ENCODE measurements around the gene TIMM23B.
A peak's percentile ranks its signal among the peaks of the same experiment; 100 is the strongest.
"Not testable (repeated sequence)": the region's sequence is repeated elsewhere in the genome, so short reads cannot be mapped to it uniquely, and the experiment has no call there.

The TIMM23B gene

DNA sequence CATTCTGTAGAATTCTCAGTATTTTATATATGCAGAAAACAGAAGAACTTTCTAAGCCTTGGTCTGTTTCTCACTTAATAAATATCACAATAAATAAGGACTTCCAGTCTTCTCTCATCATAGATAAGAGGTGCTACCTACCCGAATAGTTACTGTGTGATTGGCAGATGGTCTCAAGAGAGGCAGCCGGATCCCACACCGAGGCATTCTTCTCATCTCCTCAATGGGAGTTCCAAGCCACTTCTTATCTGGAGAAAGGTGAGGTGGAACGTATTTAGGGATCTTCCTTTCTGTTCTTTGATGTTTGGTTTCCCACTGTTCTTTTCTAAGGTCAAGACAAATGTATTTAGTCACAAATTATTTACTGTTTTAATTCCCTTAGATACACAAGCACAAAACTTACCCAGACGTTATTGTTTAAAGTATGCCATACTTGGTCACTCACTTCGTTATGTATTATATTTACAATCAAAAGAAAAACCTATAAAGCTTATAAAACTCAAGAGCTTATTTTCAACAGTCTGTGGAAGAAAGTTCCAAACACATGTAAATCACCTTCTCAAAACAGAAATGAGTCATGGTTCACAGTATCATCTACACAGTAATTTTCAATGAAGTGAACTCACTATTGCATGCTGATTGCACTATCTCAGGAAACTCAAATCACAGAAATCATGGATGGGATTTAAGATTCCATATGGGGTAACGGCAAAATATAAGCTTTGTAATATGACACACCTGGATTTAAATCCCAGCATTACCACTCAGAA lies 9.7 kb upstream of the TIMM23B start:
- not testable (repeated sequence) for H3K27ac ChIP-seq (ENCODE audit: low read depth, low read length); H3K4me1 ChIP-seq (ENCODE audit: control insufficient read depth, insufficient read depth, low read length)

DNA sequence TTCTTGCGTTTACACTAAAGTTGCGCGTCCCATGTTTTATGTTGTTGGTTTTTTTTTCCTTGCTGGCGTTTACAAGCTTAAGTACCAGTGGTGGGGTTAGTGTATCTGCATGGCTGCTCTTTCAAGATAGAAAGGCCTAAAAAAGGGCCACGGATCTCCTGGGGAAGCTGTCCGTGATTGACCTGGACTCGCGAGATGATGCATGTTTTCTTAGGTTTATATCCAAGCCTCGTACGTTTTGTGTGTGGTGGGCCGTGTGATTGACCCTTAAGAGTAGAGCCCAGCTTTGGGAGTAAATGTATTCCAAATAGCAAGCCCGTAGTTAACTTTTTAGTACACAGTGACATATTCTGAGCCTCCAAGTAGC lies 469 bp downstream of the TIMM23B start:
- Histone ChIP-seq H3K9ac (ENCODE audit: low read depth, low read length) (peak overlapping the region; percentile 87), H3K4me3 (ENCODE audit: low read depth, low read length) (peak overlapping the region; percentile 94), H3K27ac (ENCODE audit: low read depth, low read length) (peak overlapping the region; percentile 85)
- H3K27me3 ChIP-seq (ENCODE audit: control insufficient read depth, insufficient read depth, low read length); H3K36me3 ChIP-seq (ENCODE audit: control insufficient read depth, insufficient read depth, low read length); H3K4me1 ChIP-seq (ENCODE audit: control insufficient read depth, insufficient read depth, low read length); H3K9me3 ChIP-seq (ENCODE audit: control insufficient read depth, insufficient read depth, low read length): not testable (repeated sequence)

More for the DNA sequence above, 9.7 kb upstream of the TIMM23B start:
- not testable (repeated sequence) for H3K4me3 ChIP-seq (ENCODE audit: low read depth, low read length); H3K9me3 ChIP-seq (ENCODE audit: control insufficient read depth, insufficient read depth, low read length); H3K27me3 ChIP-seq (ENCODE audit: control insufficient read depth, insufficient read depth, low read length); H3K9ac ChIP-seq (ENCODE audit: low read depth, low read length)
- peaks cover 11% of the 10 kb centered on the region for H3K36me3 ChIP-seq (ENCODE audit: control insufficient read depth, insufficient read depth, low read length)

DNA sequence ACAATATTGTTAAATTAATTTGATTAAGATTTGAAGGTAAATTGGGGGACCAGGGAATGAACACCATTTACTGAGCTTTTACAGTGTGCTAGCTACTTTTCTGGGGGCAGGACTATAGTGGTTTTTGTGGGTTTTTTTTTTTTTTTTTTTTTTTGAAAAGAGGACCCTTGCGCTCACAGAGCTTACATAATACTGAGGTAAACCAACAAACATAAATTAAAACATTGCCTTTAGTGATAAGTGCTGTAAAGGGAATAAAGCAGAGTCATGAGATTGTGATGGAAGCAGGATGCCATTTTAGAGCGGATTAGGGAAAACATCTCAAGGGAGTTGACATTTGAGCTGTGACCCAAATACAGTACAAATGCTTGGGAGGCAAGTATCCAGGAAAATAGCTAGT lies 1.8 kb downstream of the TIMM23B start:
- not testable (repeated sequence) for H3K36me3 ChIP-seq (ENCODE audit: control insufficient read depth, insufficient read depth, low read length); H3K4me3 ChIP-seq (ENCODE audit: low read depth, low read length); H3K4me1 ChIP-seq (ENCODE audit: control insufficient read depth, insufficient read depth, low read length); H3K27ac ChIP-seq (ENCODE audit: low read depth, low read length); H3K9me3 ChIP-seq (ENCODE audit: control insufficient read depth, insufficient read depth, low read length); H3K9ac ChIP-seq (ENCODE audit: low read depth, low read length); H3K27me3 ChIP-seq (ENCODE audit: control insufficient read depth, insufficient read depth, low read length)

DNA sequence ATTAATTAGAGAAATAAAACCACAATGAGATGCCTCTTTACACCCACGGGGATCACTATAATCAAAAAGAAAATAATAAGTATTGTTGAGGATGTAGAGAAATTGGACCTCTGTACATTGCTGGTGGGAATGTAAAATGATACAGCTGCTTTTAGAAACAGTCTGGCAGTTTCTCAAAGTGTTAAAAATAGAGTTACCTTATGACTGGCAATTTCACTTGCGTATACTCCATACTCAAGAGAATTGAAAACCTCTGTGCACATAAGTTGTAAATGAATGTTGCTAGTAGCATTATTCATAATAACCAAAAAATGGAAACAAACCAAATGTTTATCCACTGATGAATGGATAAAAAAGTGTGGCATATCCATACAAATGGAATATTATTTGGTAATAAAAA lies 6.3 kb downstream of the TIMM23B start:
- H3K27ac ChIP-seq (ENCODE audit: low read depth, low read length); H3K4me1 ChIP-seq (ENCODE audit: control insufficient read depth, insufficient read depth, low read length); H3K4me3 ChIP-seq (ENCODE audit: low read depth, low read length); H3K27me3 ChIP-seq (ENCODE audit: control insufficient read depth, insufficient read depth, low read length); H3K9me3 ChIP-seq (ENCODE audit: control insufficient read depth, insufficient read depth, low read length); H3K9ac ChIP-seq (ENCODE audit: low read depth, low read length): not testable (repeated sequence)
- peaks cover 11% of the 10 kb centered on the region for H3K36me3 ChIP-seq (ENCODE audit: control insufficient read depth, insufficient read depth, low read length)

DNA sequence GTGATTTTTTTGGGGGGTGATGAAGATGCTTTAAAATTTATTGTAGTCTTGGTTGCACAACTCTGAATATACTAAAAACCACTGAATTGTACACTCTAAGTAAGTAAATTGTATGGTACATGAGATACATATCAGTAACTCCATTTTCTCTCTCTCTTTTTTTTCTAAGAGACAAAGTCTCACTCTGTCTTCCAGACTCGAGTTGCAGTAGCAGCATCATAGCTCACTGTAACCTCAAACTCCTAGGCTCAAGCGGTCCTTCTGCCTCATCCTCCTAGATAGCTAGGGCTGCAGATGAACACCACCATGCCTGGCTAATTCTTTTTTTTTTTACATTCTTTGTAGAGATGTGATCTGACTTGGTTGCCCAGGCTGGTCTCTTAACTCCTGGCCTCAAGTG lies 6.9 kb downstream of the TIMM23B start:
- not testable (repeated sequence) for H3K4me3 ChIP-seq (ENCODE audit: low read depth, low read length); H3K27ac ChIP-seq (ENCODE audit: low read depth, low read length); H3K27me3 ChIP-seq (ENCODE audit: control insufficient read depth, insufficient read depth, low read length); H3K4me1 ChIP-seq (ENCODE audit: control insufficient read depth, insufficient read depth, low read length); H3K9me3 ChIP-seq (ENCODE audit: control insufficient read depth, insufficient read depth, low read length); H3K9ac ChIP-seq (ENCODE audit: low read depth, low read length)
- H3K36me3 ChIP-seq (ENCODE audit: control insufficient read depth, insufficient read depth, low read length): peaks cover 12% of the 10 kb centered on the region

DNA sequence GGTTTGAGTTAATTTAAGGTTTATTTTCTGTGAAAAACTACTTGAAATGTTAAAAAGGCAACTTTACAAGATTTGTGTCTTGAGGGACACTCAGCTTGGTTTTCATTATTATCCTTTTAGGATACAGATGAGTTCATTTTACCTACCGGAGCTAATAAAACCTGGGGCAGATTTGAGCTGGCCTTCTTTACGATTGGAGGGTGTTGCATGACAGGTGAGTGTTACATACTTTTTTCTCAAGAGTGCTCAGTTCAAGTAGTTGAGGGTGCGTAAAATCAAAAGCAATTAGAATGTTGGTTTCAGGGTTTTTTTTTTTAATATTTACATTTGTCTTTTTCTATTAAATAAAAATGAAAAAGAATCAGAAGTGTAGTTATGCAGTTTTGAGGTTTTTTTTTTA lies 10.2 kb downstream of the TIMM23B start:
- H3K27me3 ChIP-seq (ENCODE audit: control insufficient read depth, insufficient read depth, low read length); H3K4me1 ChIP-seq (ENCODE audit: control insufficient read depth, insufficient read depth, low read length); H3K27ac ChIP-seq (ENCODE audit: low read depth, low read length); H3K9ac ChIP-seq (ENCODE audit: low read depth, low read length); H3K4me3 ChIP-seq (ENCODE audit: low read depth, low read length); H3K9me3 ChIP-seq (ENCODE audit: control insufficient read depth, insufficient read depth, low read length): not testable (repeated sequence)
- peaks cover 24% of the 10 kb centered on the region for H3K36me3 ChIP-seq (ENCODE audit: control insufficient read depth, insufficient read depth, low read length)

DNA sequence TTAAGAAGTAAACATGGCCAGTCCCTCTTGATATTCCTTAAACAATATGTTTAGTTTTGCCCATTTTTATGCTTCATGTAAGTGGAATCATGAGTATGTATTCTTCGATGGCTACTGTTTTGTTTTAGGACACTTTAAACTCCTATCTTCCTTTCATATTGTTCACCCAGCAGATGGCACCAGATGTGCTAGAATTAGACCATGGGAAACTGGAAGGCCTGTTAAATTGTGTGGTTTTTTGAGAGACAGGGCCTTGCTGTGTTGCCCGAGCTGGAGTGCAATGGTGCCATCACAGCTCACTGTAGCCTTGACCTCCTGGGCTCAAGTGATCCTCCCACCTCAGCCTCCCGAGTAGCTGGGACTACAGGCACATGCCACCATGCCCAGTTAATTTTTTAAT lies 11.3 kb downstream of the TIMM23B start:
- peaks cover 31% of the 10 kb centered on the region for H3K36me3 ChIP-seq (ENCODE audit: control insufficient read depth, insufficient read depth, low read length)
- not testable (repeated sequence) for H3K4me1 ChIP-seq (ENCODE audit: control insufficient read depth, insufficient read depth, low read length); H3K9me3 ChIP-seq (ENCODE audit: control insufficient read depth, insufficient read depth, low read length); H3K9ac ChIP-seq (ENCODE audit: low read depth, low read length); H3K27me3 ChIP-seq (ENCODE audit: control insufficient read depth, insufficient read depth, low read length); H3K27ac ChIP-seq (ENCODE audit: low read depth, low read length); H3K4me3 ChIP-seq (ENCODE audit: low read depth, low read length)

DNA sequence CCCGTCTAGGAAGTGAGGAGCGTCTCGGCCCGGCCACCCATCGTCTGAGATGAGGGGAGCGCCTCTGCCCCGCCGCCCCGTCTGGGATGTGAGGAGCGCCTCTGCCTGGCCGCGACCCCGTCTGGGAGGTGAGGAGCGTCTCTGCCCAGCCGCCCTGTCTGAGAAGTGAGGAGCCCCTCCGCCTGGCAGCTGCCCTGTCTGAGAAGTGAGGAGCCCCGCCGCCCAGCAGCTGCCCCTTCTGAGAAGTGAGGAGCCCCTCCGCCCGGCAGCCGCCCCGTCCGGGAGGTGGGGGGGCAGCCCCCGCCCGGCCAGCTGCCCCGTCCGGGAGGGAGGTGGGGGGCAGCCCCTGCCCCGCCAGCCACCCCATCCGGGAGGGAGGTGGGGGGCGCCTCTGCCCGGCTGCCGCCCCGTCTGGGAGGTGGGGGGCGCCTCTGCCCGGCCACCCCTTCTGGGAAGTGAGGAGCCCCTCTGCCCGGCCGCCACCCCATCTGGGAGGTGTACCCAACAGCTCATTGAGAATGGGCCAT lies 28.5 kb downstream of the TIMM23B start:
- H3K9ac ChIP-seq (ENCODE audit: low read depth, low read length); H3K27ac ChIP-seq (ENCODE audit: low read depth, low read length); H3K4me3 ChIP-seq (ENCODE audit: low read depth, low read length); H3K27me3 ChIP-seq (ENCODE audit: control insufficient read depth, insufficient read depth, low read length); H3K9me3 ChIP-seq (ENCODE audit: control insufficient read depth, insufficient read depth, low read length); H3K4me1 ChIP-seq (ENCODE audit: control insufficient read depth, insufficient read depth, low read length); H3K36me3 ChIP-seq (ENCODE audit: control insufficient read depth, insufficient read depth, low read length): not testable (repeated sequence)

DNA sequence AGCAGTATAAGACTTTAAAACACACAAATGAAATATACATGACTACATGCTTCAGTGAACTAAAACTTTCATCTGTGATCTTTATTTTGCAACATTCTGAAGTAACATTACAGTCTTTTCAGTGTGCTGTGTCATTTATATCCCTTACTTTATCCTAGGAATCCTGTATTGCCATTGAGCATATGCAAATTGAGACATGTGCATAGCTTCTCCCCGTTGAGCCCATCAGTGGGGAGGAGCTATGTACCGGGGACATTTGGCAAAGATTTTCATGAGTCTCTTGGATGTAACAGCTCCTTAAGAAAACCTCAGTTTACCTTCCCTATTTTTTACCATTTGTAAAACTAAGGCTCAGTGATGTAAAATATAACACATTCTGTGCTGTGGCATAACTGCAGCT lies 29.6 kb downstream of the TIMM23B start:
- H3K27me3 ChIP-seq (ENCODE audit: control insufficient read depth, insufficient read depth, low read length); H3K9ac ChIP-seq (ENCODE audit: low read depth, low read length); H3K4me1 ChIP-seq (ENCODE audit: control insufficient read depth, insufficient read depth, low read length); H3K27ac ChIP-seq (ENCODE audit: low read depth, low read length); H3K9me3 ChIP-seq (ENCODE audit: control insufficient read depth, insufficient read depth, low read length); H3K4me3 ChIP-seq (ENCODE audit: low read depth, low read length); H3K36me3 ChIP-seq (ENCODE audit: control insufficient read depth, insufficient read depth, low read length): not testable (repeated sequence)

DNA sequence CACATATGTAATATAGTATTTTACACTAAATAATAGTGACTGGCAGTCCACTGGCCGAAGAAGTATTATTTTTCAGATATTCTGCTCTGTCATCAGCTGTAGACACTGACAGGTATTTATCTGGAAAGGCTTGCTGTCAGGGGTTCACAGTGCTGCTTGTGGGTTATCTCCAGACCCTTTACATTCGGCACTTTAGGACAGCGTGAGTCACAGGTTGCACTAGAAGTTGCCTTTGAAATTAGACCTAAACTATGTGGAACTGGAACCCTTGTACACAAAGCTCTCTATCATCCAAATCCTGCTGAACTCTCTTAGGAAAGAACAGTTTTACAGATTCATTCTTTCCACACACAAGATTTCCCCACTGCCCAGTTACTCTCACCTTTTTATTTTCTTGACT lies 30.2 kb downstream of the TIMM23B start:
- not testable (repeated sequence) for H3K36me3 ChIP-seq (ENCODE audit: control insufficient read depth, insufficient read depth, low read length); H3K9me3 ChIP-seq (ENCODE audit: control insufficient read depth, insufficient read depth, low read length); H3K4me1 ChIP-seq (ENCODE audit: control insufficient read depth, insufficient read depth, low read length); H3K27ac ChIP-seq (ENCODE audit: low read depth, low read length); H3K27me3 ChIP-seq (ENCODE audit: control insufficient read depth, insufficient read depth, low read length); H3K4me3 ChIP-seq (ENCODE audit: low read depth, low read length); H3K9ac ChIP-seq (ENCODE audit: low read depth, low read length)

DNA sequence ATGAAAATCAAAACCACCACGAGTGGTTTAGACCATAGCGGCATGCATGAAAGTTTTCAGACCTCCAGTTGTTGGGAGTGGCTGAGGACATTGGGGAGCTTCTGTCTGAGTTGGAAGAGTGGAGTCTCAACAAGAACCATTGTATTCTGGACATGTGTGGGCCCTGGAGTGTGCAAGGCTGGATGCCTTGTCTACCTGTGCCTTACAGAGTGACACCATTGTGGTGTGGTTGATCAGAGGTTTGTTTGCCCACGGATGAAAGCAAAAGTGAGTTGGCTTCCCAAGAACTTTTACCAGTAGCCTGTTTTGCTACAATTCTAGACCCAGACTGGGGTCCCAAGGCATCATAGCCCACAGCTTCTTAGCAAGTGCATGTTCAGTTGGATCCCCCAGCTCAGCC lies 35.9 kb downstream of the TIMM23B start:
- not testable (repeated sequence) for H3K9me3 ChIP-seq (ENCODE audit: control insufficient read depth, insufficient read depth, low read length); H3K4me3 ChIP-seq (ENCODE audit: low read depth, low read length); H3K27ac ChIP-seq (ENCODE audit: low read depth, low read length); H3K36me3 ChIP-seq (ENCODE audit: control insufficient read depth, insufficient read depth, low read length); H3K9ac ChIP-seq (ENCODE audit: low read depth, low read length); H3K4me1 ChIP-seq (ENCODE audit: control insufficient read depth, insufficient read depth, low read length); H3K27me3 ChIP-seq (ENCODE audit: control insufficient read depth, insufficient read depth, low read length)

DNA sequence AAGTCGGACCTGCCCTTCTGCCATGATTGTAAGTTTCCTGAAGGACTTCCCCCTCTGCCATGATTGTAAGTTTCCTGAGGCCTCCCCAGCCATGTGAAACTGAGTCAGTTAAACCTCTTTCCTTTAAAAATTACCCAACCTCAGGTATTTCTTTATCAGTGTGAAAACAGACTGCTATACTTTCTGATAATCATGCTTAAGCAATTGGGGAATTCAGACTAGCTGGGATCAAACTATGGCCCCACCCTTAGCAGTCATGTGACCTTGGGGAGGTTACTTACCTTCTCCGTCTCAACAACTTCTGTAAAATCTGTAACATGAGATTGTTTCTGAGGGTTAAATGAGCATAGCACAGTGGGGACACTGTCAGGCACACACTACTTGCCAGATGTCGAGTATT lies 45.4 kb downstream of the TIMM23B start:
- not testable (repeated sequence) for H3K4me1 ChIP-seq (ENCODE audit: control insufficient read depth, insufficient read depth, low read length); H3K27ac ChIP-seq (ENCODE audit: low read depth, low read length); H3K9me3 ChIP-seq (ENCODE audit: control insufficient read depth, insufficient read depth, low read length); H3K36me3 ChIP-seq (ENCODE audit: control insufficient read depth, insufficient read depth, low read length); H3K27me3 ChIP-seq (ENCODE audit: control insufficient read depth, insufficient read depth, low read length); H3K4me3 ChIP-seq (ENCODE audit: low read depth, low read length); H3K9ac ChIP-seq (ENCODE audit: low read depth, low read length)

All from HUES48 (cell line).